HFFc6 (cell line): ENCODE measurements around the gene METRN. TPM values are rescaled to one million over a fixed set of nuclear protein-coding genes. Genes with fewer than 3 reads are reported as not detected.

ENCODE experiments used
- DNase-seq: peaks from one replicate; pipeline ENCODE4 v3.0.0-alpha.2; 2018
- H3K27ac Mint-ChIP-seq: 2 replicates; pipeline ENCODE4 v1.8.0; 2020; ENCODE audit warnings: mild to moderate bottlenecking, mixed read lengths
- H3K27me3 Mint-ChIP-seq: 2 replicates; pipeline ENCODE4 v1.8.0; 2021; ENCODE audit warnings: mild to moderate bottlenecking, moderate library complexity, mixed read lengths; ENCODE audit not compliant: insufficient read depth
- H3K36me3 Mint-ChIP-seq: 2 replicates; pipeline ENCODE4 v1.8.0; 2021; ENCODE audit warnings: low read depth, mixed read lengths
- H3K4me1 Mint-ChIP-seq: 2 replicates; pipeline ENCODE4 v1.8.0; 2020; ENCODE audit warnings: low read depth, mixed read lengths
- H3K4me3 Mint-ChIP-seq: 2 replicates; pipeline ENCODE4 v1.8.0; 2020; ENCODE audit warnings: mild to moderate bottlenecking, moderate library complexity, mixed read lengths
- H3K9me3 Mint-ChIP-seq: 2 replicates; pipeline ENCODE4 v1.8.0; 2020; ENCODE audit warnings: mild to moderate bottlenecking, mixed read lengths
- long read RNA-seq: library from polyadenylated mRNA; unstranded; transcript quantifications from one replicate; pipeline ENCODE4 v2.0.0, GENCODE V29; 2019
- total RNA-seq, 6 experiments: library from RNA; stranded (reverse); fragmentation: NEBNext Ultra II Directional; extraction: Animal tissue kit (Norgen Biotek cat#: 25700); gene quantifications; 2 replicates in 1 of 6; 3 replicates in 5 of 6; pipeline ENCODE4 v1.2.3, GENCODE V29; 2021
- TF ChIP-seq, protein P1 (sequence below): fragments of 200-600 bp; sonication (generic); IDR thresholded peaks from 2 replicates; pipeline ENCODE4 v1.5.0; 2021; ENCODE audit warnings: antibody characterized with exemption, mild to moderate bottlenecking

The METRN gene
- 100 to 1,000 TPM in 1 of 6 experiments, 10 to 100 TPM in 5; 61.5 to 103 (median 70.4) TPM for total RNA-seq
- long read RNA-seq, partial matches to known transcripts: 4 of 11 reads
- long read RNA-seq, other reads (novel, unspliced or antisense): 1 of 11 reads

DNA sequence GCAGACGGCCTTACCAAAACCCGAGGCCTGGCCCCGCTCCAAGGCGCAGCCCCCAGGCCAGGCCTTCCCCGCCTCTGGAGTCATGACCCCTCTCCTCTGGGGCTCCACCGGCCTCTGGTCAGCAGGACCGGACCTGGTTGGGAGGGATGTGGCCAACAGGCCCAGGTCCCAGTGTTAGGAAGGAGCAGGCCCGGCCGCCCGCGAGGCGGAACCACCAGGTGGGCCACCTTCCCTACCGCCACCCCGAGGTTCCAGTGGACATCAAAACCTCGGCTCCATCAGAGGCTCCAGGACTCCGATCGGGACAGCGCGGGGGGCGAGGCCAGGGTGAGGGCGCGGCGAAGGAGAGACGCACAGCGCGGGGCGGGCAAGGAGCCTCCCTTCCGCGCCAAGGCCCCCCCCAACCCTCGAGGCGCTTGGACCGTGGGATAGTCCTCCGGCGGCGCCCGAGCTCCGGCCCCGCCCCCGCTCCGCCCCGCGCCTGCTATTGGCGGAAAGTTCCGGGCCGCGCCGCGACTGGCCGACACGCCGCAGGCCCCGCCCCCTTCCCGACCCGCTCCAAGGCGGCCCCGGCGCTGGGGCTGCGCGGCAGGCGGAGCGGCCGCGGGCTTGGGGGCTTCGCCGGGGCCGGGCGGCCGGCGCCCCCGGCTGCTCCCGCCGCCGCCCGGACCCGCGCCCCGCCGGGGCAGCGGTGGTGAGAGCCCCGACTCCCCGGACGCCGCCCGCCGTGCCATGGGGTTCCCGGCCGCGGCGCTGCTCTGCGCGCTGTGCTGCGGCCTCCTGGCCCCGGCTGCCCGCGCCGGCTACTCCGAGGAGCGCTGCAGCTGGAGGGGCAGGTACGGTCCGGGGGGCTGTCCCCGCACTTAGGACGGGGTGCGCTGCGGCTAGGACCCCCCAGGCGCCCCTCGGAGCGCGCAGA lies at the start of gene METRN:
TSS of gene METRN (plus strand) at position 561 of the 919 bp plus-strand sequence. CDS start at position 733, 172 bp downstream.
- H3K27ac Mint-ChIP-seq: peak within 1 kb of the TSS; percentile 79
- peak within 1 kb of the TSS; percentile 87 for H3K4me3 Mint-ChIP-seq
- peaks cover 35% of the 10 kb centered on the region for H3K4me1 Mint-ChIP-seq
- DNase-seq: peak; percentile 80
- no peaks in the 10 kb centered on the region for H3K36me3 Mint-ChIP-seq
- TF ChIP-seq, protein P1, sequence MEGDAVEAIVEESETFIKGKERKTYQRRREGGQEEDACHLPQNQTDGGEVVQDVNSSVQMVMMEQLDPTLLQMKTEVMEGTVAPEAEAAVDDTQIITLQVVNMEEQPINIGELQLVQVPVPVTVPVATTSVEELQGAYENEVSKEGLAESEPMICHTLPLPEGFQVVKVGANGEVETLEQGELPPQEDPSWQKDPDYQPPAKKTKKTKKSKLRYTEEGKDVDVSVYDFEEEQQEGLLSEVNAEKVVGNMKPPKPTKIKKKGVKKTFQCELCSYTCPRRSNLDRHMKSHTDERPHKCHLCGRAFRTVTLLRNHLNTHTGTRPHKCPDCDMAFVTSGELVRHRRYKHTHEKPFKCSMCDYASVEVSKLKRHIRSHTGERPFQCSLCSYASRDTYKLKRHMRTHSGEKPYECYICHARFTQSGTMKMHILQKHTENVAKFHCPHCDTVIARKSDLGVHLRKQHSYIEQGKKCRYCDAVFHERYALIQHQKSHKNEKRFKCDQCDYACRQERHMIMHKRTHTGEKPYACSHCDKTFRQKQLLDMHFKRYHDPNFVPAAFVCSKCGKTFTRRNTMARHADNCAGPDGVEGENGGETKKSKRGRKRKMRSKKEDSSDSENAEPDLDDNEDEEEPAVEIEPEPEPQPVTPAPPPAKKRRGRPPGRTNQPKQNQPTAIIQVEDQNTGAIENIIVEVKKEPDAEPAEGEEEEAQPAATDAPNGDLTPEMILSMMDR: no peak
- H3K27me3 Mint-ChIP-seq: peaks cover 4% of the 10 kb centered on the region; the same call in 1 of the 2 replicates
- H3K9me3 Mint-ChIP-seq: no peaks in the 10 kb centered on the region

- Mint-ChIP-seq H3K4me3 (no peak overlapping the region), H3K36me3 (no peaks in the 10 kb centered on the region)
Measured at GRCh38 chr16:666572-666971, 48.3 kb upstream of the METRN start.

DNA sequence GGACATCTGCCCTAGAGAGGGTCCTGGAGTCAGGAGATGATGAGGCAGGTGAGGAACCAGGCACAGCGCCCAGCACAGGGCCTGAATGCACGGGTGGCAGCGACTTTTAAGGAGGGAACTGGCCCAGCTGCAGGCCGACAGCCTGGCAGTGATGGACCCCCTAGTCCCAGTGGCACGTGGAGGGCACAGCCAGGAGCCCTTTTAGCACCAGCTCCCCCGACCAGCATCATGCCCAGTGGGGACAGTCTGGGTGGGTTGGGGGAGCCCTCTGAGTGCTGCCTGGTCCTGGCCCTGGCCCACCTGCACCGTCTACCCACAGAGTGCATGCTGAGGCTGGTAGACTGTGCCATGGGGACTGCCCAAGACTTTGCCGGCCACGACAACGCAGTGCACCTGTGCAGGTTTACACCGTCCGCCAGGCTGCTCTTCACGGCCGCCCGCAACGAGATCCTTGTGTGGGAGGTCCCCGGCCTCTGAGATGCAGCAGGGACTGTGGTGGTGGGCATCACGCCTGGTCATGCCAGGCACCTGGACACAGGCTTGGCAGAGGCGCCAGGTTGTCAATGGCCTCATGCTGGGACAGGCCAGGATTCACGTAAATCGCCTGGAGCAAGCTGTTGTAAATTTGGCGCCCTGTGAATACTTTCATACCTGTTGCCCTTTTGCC lies 47.7 kb upstream of the METRN start:
- H3K27me3 Mint-ChIP-seq: no peaks in the 10 kb centered on the region; the same call in 1 of the 2 replicates
- peak overlapping the region; percentile 77 for H3K4me3 Mint-ChIP-seq
- no peaks in the 10 kb centered on the region for H3K9me3 Mint-ChIP-seq
- H3K27ac Mint-ChIP-seq: peak overlapping the region; percentile 69
- H3K4me1 Mint-ChIP-seq: no peaks in the 10 kb centered on the region
- no peak for DNase-seq
- no peaks in the 10 kb centered on the region for H3K36me3 Mint-ChIP-seq
- TF ChIP-seq, protein P1: no peak

More at GRCh38 chr16:666572-666971, 48.3 kb upstream of the METRN start:
- Mint-ChIP-seq H3K27ac (no peak overlapping the region), H3K27me3 (no peaks in the 10 kb centered on the region; the same call in 1 of the 2 replicates), H3K4me1 (no peaks in the 10 kb centered on the region), H3K9me3 (no peaks in the 10 kb centered on the region)
- no peak for DNase-seq
- TF ChIP-seq, protein P1: no peak

- H3K27me3 Mint-ChIP-seq: no peaks in the 10 kb centered on the region; the same call in 1 of the 2 replicates
- TF ChIP-seq, protein P1: peak; percentile 93
- H3K36me3 Mint-ChIP-seq: no peaks in the 10 kb centered on the region
- peak; percentile 87 for DNase-seq
- H3K27ac Mint-ChIP-seq: peak within 1 kb of the TSS; percentile 69
- H3K9me3 Mint-ChIP-seq: no peaks in the 10 kb centered on the region
- peak within 1 kb of the TSS; percentile 84 for H3K4me3 Mint-ChIP-seq
- H3K4me1 Mint-ChIP-seq: no peaks in the 10 kb centered on the region
Measured at GRCh38 chr16:667780-668518, 47.0 kb upstream of the METRN start, which contains the start of gene RHOT2. Gene RHOT2 (plus strand): TSS chr16:668132. CDS start chr16:668200, 68 bp downstream.
